Tibial nerve (tissue), 4 donors: Measurements from ENCODE around the gene CLIC5. TPM values are rescaled to one million over a fixed set of nuclear protein-coding genes. Genes with fewer than 3 reads are reported as not detected.

Experiments used
- DNase-seq, 2 donors: peaks; one replicate each; pipeline ENCODE4 v3.0.0-alpha.2; 2019; ENCODE audit warnings: low spot score in 2 of 2
- H3K27ac ChIP-seq, 4 donors: fragments of 200-600 bp; sonication (generic) in 3 of 4; one replicate each; pipeline ENCODE4 v1.5.1; 2017 to 2019; ENCODE audit warnings: mild to moderate bottlenecking in 1 of 4
- H3K27me3 ChIP-seq, 2 donors: fragments of 200-600 bp; sonication (generic) in 1 of 2; one replicate each; pipeline versions ENCODE4 v1.5.1 to v1.6.0; 2017 to 2019
- H3K36me3 ChIP-seq, 3 donors: fragments of 200-600 bp; sonication (generic); one replicate each; pipeline ENCODE4 v1.5.1; 2018 to 2019
- H3K4me1 ChIP-seq, 4 donors: fragments of 200-600 bp; sonication (generic) in 3 of 4; one replicate each; pipeline ENCODE4 v1.5.1; 2017 to 2019
- H3K4me3 ChIP-seq, 4 donors: fragments of 200-600 bp; sonication (generic) in 3 of 4; one replicate each; pipeline ENCODE4 v1.5.1; 2017 to 2019; ENCODE audit warnings: mild to moderate bottlenecking in 1 of 4, moderate library complexity in 1 of 4
- H3K9me3 ChIP-seq, 4 donors: fragments of 200-600 bp; sonication (generic) in 3 of 4; one replicate each; pipeline ENCODE4 v1.5.1; 2017 to 2019
- EP300 ChIP-seq, 2 donors: sonication (generic); formaldehyde crosslinking; IDR thresholded peaks; one replicate each; pipeline ENCODE4 v1.6.1; 2017; ENCODE audit warnings: antibody characterized with exemption in 2 of 2, mild to moderate bottlenecking in 1 of 2
- POLR2A ChIP-seq, 2 donors: fragments of 450-650 bp; IDR thresholded peaks; one replicate each; pipeline ENCODE4 v1.6.1; 2017; ENCODE audit warnings: antibody characterized with exemption in 2 of 2, mild to moderate bottlenecking in 2 of 2, moderate library complexity in 2 of 2
- WGBS, 2 donors: methylation state at CpG; one replicate each; pipeline ENCODE4 v1.1.5; 2018; 5-methylcytosine and 5-hydroxymethylcytosine counted together
- total RNA-seq, 4 donors: library from RNA; depleted of rRNA; stranded (reverse); fragments of >200 nt; gene quantifications; one replicate each; pipeline ENCODE4 v1.1.0, GENCODE V29; 2016
- TF ChIP-seq, protein P1 (sequence below), 5 experiments: fragments of 200-600 bp in 3 of 5; fragments of 450-650 bp in 2 of 5; sonication (generic) in 3 of 5; IDR thresholded peaks; one replicate each; pipeline ENCODE4 v1.5.1; 2016 to 2019; ENCODE audit warnings: antibody characterized with exemption in 5 of 5, mild to moderate bottlenecking in 3 of 5, moderate library complexity in 2 of 5

Gene CLIC5
- total RNA-seq, 4 donors from 2014 or later, result 6.6 to 47.2 (median 34.8) TPM

DNA sequence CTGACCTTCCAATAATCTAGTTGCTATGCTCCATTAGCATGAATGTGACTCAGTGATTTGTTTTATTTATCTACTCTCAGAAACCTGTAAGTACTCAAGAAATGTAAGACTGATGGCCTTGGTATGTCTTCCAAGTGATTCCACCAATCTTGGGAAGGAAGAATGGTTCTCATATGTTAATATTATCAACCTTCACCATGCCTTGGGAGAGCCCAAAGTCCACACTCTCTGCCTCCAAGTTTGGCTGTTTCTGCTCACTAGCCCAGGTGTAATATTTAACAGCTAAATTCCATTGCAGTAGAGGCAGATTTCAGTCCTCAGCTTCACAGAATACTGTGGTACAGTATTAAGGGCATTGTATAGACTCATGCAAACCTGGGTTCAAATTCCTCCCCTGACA lies 51.8 kb downstream of the CLIC5 start:
- Histone ChIP-seq H3K9me3 (no peaks in the 10 kb centered on the region), H3K4me1 (peaks cover 0 to 26% (median 0%) of the 10 kb centered on the region in 4 donors)

GRCh38 chr6:45961125-45961524 lies 54.5 kb downstream of the CLIC5 start:
- no peaks in the 10 kb centered on the region for H3K36me3 ChIP-seq
- no peak overlapping the region for H3K27ac ChIP-seq
- no peak overlapping the region for H3K4me3 ChIP-seq
- no peak for DNase-seq
- 84 to 89% methylated on average over 2 of the region's 2 CpGs for WGBS, 2 donors
- H3K4me1 ChIP-seq, result no peaks in the 10 kb centered on the region
- no peaks in the 10 kb centered on the region for H3K9me3 ChIP-seq
- no peaks in the 10 kb centered on the region for H3K27me3 ChIP-seq
- TF ChIP-seq POLR2A (IDR thresholded peaks at IDR 0.05) (no peak), EP300 (IDR thresholded peaks at IDR 0.05) (no peak)
- TF ChIP-seq, protein P1, sequence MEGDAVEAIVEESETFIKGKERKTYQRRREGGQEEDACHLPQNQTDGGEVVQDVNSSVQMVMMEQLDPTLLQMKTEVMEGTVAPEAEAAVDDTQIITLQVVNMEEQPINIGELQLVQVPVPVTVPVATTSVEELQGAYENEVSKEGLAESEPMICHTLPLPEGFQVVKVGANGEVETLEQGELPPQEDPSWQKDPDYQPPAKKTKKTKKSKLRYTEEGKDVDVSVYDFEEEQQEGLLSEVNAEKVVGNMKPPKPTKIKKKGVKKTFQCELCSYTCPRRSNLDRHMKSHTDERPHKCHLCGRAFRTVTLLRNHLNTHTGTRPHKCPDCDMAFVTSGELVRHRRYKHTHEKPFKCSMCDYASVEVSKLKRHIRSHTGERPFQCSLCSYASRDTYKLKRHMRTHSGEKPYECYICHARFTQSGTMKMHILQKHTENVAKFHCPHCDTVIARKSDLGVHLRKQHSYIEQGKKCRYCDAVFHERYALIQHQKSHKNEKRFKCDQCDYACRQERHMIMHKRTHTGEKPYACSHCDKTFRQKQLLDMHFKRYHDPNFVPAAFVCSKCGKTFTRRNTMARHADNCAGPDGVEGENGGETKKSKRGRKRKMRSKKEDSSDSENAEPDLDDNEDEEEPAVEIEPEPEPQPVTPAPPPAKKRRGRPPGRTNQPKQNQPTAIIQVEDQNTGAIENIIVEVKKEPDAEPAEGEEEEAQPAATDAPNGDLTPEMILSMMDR (IDR thresholded peaks at IDR 0.05), result no peak

More for the DNA sequence above, 51.8 kb downstream of the CLIC5 start:
- no peak overlapping the region for H3K27ac ChIP-seq
- H3K4me3 ChIP-seq, result no peak overlapping the region
- TF ChIP-seq, protein P1 (IDR thresholded peaks at IDR 0.05), result no peak
- no peak for TF ChIP-seq EP300 (IDR thresholded peaks at IDR 0.05)
- TF ChIP-seq POLR2A (IDR thresholded peaks at IDR 0.05), result no peak
- H3K27me3 ChIP-seq, result no peaks in the 10 kb centered on the region
- no peaks in the 10 kb centered on the region for H3K36me3 ChIP-seq
- no peak for DNase-seq

DNA sequence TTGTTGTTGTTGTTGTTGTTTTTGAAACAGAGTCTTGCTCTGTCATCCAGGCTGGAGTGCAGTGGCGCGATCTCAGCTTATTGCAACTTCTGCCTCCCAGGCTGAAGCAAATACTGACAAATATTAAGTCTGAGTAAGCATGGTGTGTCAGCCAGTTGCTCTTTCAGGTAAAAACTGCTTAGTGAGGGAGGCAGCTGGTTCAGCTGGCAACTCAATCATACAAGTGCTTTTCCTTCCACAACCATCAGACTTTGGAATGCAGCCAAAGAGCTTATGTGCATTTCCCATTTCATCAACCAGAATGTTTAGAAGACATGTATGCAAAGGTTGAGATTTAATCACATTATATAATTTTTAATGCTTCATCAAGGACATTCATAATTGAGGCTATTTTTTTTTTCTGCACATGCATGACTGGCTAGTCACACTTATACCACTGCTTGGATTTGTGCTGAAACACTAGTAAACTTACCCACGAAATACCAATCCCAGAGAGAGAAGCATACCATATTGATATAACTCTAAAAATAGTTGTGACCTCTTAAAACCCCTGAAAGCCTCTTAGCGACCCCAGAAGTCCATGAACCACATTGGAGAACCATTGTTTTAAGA lies 56.0 kb downstream of the CLIC5 start:
- Histone ChIP-seq H3K4me3 (no peak overlapping the region), H3K9me3 (no peaks in the 10 kb centered on the region), H3K36me3 (no peaks in the 10 kb centered on the region), H3K27ac (no peak overlapping the region), H3K4me1 (no peaks in the 10 kb centered on the region), H3K27me3 (no peaks in the 10 kb centered on the region)
- WGBS, 2 donors, result 52 to 56% methylated on average over 4 of the region's 4 CpGs
- TF ChIP-seq POLR2A (IDR thresholded peaks at IDR 0.05), result no peak
- TF ChIP-seq, protein P1 (IDR thresholded peaks at IDR 0.05), result no peak
- TF ChIP-seq EP300 (IDR thresholded peaks at IDR 0.05), result no peak
- DNase-seq, result no peak

- TF ChIP-seq, protein P1 (IDR thresholded peaks at IDR 0.05), result no peak
- DNase-seq, result no peak
- no peaks in the 10 kb centered on the region for H3K36me3 ChIP-seq
- WGBS, 2 donors, result 88 to 90% methylated on average over 7 of the region's 7 CpGs
- no peak overlapping the region for H3K4me3 ChIP-seq
- H3K9me3 ChIP-seq, result no peaks in the 10 kb centered on the region
- no peaks in the 10 kb centered on the region for H3K27me3 ChIP-seq
- no peak overlapping the region for H3K27ac ChIP-seq
- peaks cover 0 to 9% (median 0%) of the 10 kb centered on the region in 4 donors for H3K4me1 ChIP-seq
These were observed 59.0 kb downstream of the CLIC5 start for GRCh38 chr6:45956663-45957062.

- Histone ChIP-seq H3K27me3 (no peaks in the 10 kb centered on the region), H3K27ac (no peak overlapping the region), H3K9me3 (no peaks in the 10 kb centered on the region), H3K4me1 (peaks cover 0 to 14% (median 0%) of the 10 kb centered on the region in 4 donors), H3K4me3 (no peak overlapping the region), H3K36me3 (no peaks in the 10 kb centered on the region)
- no peak for DNase-seq
- TF ChIP-seq, protein P1 (IDR thresholded peaks at IDR 0.05), result no peak
- TF ChIP-seq EP300 (IDR thresholded peaks at IDR 0.05), result no peak
- TF ChIP-seq POLR2A (IDR thresholded peaks at IDR 0.05), result no peak
- 40 to 56% methylated on average over 5 of the region's 5 CpGs for WGBS, 2 donors
These were observed 59.5 kb downstream of the CLIC5 start for GRCh38 chr6:45956176-45956575.
